GM18502 (cell line): ENCODE data around the gene TFB2M.
"Not testable (repeated sequence)": the region's sequence is repeated elsewhere in the genome, so short reads cannot be mapped to it uniquely, and the experiment has no call there.

ENCODE experiments used
- ATAC-seq: cut with Tn5 transposase; IDR thresholded peaks from one replicate; pipeline ENCODE4 v1.9.1; 2021; ENCODE audit warnings: mild to moderate bottlenecking; ENCODE audit not compliant: unreplicated experiment, poor library complexity

The TFB2M gene

DNA sequence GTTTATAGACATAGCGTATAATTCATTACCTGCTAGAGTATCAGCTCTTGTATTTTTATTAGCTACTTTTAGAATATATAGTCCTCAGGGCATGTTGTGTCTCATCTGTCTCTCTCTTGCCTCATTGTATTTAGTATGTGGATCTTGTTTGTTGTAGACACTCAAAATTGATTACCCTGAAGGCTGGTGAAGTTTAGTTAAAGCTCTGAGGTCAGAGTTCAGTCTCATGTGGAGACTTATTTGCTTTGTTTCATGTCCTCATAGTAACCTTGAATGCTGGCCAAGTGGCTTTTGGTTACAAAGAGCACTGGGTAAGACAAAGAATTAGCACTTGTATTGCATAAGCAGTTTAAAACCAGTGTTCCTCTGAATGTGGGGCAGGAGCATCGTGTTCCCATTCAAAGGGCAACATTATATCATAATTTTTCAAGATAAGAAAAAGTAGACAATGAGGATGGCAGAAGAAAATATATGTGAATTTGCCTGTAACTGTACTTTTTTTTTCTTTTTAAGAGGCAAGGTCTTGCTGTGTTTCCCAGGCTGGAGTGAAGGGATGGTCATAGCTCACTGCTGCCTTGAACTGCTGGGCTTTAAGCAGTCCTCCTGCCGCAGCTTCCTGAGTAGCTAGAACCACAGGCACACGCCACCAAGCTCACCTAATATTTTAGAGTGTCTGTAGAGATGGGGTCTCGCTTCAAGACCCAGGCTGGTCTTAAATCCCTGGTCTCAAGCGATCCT lies 17.6 kb upstream of the TFB2M start:
- ATAC-seq, result no peak

GRCh38 chr1:246583056-246583440 lies 17.0 kb upstream of the TFB2M start:
- ATAC-seq, result no peak

DNA sequence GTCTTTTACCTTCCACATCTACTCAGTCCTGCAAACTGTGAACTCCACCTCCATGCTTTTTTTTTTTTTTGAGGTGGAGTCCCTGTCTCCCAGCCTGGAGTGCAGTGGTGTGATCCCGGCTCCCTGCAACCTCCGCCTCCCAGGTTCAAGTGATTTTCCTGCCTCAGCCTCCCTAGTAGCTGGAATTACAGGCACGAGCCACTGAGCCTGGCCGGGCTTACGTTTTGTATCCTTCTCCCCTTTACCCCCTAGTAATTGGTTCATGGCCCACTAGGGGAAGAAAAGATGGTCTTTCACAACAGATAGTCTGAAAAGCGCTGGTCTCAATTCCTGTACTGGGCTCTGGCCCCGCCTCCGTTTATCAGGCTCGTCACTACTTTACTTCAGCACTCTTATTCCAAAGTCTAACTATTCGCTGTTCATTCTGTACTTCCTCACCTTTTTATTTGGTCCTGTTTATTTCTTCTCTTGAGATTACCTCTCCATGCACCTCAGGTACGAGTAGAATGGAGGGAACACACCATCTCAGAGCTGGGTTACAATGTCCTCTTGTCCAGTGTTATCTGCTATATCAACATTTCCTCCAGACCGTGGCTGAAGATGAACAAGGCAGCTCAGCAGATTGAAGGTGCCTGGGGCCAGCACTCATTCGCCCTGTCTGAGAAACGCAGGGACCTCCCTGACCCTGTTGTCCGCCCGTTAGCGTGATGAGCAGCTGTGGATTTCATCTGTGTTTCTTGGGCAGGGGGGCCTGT lies 16.4 kb upstream of the TFB2M start:
- no peak for ATAC-seq

DNA sequence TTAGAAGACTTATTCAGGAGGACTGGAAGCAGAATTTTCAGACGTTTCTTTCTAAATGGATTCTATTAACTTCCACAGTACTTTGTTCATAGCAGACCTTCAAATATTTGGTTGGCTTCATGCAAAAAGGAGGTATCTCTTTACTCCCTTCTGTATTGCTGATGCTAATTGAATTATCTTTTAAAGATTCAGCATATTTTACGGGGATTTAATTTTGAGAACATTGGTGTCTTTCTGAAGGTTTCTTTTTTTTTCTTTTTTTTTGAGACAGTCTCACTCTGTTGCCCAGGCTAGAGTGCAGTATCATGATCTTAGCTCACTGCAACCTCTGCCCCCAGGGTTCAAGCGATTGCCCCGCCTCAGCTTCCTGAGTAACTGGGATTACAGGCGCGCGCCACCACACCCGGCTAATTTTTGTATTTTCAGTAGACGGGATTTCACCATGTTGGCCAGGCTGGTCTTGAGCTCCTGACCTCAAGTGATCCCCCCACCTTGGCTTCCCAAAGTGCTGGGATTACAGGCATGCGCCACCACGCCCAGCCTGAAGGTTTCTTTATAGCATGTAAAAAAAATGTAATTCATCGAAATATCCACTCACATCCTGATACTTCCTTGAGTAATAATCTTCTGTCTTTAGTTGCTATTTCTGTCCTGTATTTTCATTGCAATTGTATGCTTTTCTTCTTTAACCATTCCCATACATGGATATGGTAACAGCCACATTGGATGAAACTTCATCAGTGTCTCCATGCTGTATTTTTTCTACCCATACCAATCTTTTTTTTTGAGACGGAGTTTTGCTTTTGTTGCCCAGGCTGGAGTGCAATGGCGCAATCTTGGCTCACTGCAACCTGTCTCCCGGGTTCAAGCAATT lies 14.7 kb upstream of the TFB2M start:
- ATAC-seq, result no peak

GRCh38 chr1:246579818-246580217 lies 13.8 kb upstream of the TFB2M start:
- ATAC-seq, result peak; percentile 85

- no peak for ATAC-seq
Observed at GRCh38 chr1:246577720-246578106, 11.7 kb upstream of the TFB2M start.

DNA sequence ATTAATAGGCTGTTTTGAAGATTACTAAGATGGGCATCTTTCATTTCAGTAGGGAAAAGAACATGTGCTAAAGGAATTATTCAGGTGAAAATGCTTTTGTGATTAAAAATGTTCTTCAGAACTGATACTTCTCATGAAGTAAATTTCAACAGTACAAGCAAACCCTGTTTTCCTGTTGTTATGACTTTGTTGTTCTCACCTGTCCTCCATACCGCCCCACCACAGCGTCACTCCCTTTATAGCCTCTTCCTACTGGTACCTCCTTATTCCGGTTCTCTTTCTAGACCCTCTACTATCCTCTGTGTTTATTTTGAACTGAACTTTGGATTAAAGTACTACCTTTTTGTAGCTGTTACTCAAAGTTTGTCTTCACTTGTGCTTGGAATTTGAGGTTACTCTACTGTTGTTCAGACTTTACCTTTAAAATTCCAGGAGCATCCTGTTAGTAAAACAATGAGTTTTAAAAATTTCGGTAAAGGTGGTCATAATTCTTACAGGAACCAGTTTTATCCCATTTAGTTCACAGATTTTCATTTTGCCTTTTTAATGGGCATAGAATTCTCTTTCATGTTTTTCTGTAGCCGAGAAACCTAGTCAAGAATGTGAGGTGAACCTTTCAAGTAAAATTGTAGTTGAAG lies 11.1 kb upstream of the TFB2M start:
- ATAC-seq, result no peak

GRCh38 chr1:246576709-246577032 lies 10.6 kb upstream of the TFB2M start:
- no peak for ATAC-seq

DNA sequence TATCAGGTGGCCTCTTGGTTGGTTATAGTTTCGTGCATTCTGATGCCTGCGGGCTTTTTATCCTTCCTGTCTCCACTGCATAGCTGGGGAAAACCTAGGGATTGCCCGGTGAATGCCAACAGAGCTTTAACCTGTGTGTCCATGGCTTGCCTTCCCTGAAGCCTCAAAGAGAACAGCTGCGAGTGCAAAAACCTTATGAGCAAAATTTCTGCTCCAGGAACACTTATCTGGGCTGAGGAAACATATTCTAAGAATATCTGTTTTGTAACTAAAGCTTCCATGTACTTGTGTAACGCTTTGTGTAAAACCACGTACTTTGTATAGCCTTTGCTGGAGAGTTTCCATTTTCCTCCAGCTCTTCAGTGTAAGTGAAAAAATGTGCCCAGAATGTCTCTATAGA lies 7.4 kb upstream of the TFB2M start:
- ATAC-seq, result no peak

- ATAC-seq, result no peak
Observed at GRCh38 chr1:246572785-246573184, 6.7 kb upstream of the TFB2M start.

DNA sequence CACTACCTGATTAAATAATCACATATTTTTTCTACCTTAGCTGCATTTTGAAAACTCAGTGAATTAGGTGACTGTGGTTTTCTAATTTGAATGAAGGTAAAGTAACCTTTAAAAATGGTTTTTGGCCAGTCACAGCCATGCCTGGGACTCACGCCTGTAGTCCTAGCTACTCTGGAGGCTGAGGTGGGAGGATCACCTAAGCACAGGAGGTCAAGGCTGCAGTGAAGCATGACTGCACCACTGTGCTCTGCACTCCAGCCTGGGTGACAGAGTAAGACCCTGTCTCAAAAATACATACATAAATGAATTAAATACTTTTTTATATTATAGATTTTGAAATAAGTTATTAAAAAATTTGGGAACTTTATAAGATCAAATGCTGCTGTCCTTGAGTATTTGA lies 5.9 kb upstream of the TFB2M start:
- no peak for ATAC-seq

DNA sequence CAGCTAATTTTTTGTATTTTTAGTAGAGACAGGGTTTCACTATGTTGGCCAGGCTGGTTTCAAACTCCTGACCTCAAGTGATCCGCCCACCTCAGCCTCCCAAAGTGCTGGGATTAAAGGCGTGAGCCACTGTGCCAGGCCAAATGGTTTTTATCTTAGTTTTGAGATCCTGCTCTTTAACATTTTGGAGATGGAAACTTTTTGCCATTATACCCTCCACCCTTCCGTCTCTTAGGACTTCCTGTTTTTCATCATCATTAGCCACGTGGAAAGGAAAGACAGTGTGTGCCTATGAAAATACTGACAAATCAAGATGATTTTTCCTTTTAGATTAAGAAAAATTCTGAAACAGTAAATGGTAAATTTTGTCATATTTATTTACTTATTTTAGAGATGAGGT lies 5.2 kb upstream of the TFB2M start:
- not testable (repeated sequence) for ATAC-seq

- no peak for ATAC-seq
Observed at GRCh38 chr1:246569248-246570238, 3.5 kb upstream of the TFB2M start.

DNA sequence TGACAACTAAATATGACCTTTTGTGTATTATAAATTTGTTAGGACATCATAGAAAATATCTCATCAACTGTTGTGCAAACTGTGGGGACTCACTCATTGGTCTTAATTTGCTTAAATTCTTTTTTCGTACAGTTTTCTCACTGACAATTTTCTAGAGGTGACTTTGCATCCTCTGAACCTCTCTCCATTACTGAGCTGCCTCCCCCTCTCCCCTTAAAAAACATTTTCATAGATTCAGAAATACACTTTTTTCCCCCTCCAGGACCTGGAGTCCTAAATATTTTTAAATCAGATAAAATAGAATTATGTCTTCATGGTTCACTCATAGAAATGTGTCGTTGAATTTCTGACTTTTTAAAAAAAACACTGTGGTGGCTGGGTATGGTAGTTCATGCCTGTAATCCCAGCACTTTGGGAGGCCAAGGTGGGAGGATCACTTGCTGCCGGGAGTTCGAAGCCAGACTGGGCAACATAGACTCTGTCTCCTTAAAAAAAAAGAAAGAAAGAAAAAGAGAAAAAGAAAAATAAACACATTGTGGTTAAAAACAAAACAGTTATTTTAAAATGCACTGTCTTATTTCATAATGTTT lies 1.7 kb upstream of the TFB2M start:
- ATAC-seq, result no peak

- ATAC-seq, result peak; percentile 28
Observed at GRCh38 chr1:246566813-246567645, 968 bp upstream of the TFB2M start.

- peak; percentile 0 for ATAC-seq
Observed at GRCh38 chr1:246565751-246566127, 322 bp downstream of the TFB2M start.

GRCh38 chr1:246564839-246565750 lies 966 bp downstream of the TFB2M start:
- ATAC-seq, result no peak
